CD4-positive, alpha-beta T cell treated with Interleukin-17A for 4 hours (primary cell): ENCODE data around the gene AMN.

ENCODE experiments used
- DNase-seq: peaks from one replicate; pipeline ENCODE4 v3.0.0-alpha.2; 2020; ENCODE audit warnings: mixed read lengths

AMN gene

DNA sequence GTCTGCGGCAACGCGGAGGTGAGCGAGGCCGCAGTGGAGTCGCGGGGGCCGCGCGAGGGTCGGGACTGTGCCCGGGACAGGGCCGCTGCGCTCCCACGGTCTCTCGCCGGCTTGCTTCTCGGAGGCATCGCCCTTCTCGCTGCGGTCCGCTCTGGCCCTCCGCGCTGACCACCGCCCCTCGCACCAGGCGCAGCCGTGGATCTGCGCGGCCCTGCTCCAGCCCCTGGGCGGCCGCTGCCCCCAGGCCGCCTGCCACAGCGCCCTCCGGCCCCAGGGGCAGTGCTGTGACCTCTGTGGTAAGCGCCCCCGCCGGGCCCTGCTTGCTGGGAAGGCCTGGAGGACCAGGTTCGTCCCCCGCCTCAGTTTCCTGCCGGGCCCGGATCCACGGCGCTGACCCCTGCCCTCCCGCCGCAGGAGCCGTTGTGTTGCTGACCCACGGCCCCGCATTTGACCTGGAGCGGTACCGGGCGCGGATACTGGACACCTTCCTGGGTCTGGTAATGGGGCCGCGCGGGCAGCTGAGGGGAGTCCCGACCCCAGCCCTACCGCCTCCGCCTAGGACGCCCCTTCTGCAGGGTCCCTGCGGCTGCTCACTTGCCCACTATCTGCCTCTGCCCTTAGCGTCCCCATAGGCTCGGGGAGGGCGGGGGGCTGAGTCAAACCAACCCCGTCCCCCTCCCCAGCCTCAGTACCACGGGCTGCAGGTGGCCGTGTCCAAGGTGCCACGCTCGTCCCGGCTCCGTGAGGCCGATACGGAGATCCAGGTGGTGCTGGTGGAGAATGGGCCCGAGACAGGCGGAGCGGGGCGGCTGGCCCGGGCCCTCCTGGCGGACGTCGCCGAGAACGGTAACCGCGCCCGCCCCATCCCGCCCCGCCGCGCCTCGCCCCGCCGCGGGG is 7.0 kb downstream of the AMN start:
- DNase-seq, result no peak

DNA sequence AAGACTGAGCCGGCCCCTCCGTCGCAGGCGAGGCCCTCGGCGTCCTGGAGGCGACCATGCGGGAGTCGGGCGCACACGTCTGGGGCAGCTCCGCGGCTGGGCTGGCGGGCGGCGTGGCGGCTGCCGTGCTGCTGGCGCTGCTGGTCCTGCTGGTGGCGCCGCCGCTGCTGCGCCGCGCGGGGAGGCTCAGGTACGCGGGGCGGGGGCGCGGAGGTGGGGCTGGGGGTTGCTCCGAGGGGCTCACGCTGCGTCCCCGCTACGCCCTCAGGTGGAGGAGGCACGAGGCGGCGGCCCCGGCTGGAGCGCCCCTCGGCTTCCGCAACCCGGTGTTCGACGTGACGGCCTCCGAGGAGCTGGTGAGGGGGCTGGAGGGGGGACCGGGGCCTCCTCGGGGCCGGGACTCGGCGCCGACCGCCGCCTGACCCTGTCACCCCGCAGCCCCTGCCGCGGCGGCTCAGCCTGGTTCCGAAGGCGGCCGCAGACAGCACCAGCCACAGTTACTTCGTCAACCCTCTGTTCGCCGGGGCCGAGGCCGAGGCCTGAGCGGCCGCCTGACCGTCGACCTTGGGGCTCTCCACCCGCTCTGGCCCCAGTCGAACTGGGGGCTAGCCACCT is 7.8 kb downstream of the AMN start:
- no peak for DNase-seq

GRCh38 chr14:102930753-102931579 is 8.5 kb downstream of the AMN start:
- no peak for DNase-seq

- DNase-seq, result no peak
Observed at GRCh38 chr14:102931580-102932285, 9.3 kb downstream of the AMN start.

- no peak for DNase-seq
Observed at GRCh38 chr14:102932484-102933248, 10.2 kb downstream of the AMN start.

- DNase-seq, result no peak
Observed at GRCh38 chr14:102933618-102934231, 11.3 kb downstream of the AMN start.

DNA sequence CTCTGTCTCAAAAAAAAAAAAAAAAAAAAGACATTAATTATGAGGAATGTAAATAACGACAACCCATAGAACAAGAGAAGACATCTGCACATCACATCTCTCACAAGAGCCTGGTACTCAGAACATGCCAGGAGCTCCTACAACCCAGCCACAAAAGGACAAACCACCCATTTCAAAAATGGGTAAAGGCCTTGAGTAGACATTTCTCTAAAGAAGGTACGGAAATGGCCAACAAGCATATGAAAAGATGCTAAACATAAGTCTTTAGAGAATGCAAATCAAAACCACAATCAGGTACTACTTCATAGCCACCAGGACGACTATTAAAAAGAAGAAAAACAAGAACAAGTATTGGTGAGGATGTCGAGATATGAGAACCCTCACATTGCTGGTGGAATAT is 13.3 kb downstream of the AMN start:
- DNase-seq, result no peak

DNA sequence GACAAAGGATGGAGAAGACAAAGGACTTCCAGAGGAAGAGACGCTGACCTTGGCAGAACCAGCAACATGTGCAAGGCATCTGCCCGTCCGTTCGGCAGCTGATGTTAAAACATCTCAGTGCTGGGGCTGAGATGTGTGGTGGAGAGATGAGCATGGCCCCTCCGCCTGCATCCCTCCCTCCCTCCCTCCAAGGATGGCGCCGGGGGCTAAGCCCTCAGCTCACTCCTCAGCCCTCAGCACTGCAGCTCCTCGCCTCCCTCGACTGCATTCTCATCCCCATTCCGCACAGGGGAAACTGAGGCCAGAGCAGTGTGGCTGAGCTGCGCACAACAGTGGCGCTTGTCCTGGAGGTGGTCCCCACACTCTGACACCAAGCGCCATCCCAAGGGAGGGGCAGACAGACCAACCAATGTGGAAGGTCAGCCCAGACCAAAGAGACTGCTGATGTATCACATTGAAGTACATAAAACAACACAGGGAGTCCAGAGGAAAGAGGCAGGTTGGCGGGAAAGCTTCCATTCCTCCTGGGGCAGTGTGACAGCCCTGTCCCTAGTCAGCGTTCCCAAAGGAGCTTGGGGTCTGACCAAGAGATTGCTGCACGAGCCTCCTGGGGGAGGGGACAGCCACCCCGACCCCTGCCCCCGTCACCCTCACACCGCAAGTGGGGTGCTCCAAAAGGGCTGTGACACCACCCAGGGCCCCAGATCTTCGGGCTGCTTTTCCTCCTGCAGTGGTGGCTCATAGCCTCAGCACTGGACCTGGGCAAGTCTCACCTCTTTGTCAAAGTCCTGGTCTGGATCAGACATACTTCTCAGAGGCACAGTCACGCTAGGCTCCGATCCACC is 15.1 kb downstream of the AMN start:
- DNase-seq, result no peak

- DNase-seq, result no peak
Observed at GRCh38 chr14:102938191-102938590, 15.7 kb downstream of the AMN start.

GRCh38 chr14:102939329-102939728 is 16.9 kb downstream of the AMN start:
- no peak for DNase-seq

DNA sequence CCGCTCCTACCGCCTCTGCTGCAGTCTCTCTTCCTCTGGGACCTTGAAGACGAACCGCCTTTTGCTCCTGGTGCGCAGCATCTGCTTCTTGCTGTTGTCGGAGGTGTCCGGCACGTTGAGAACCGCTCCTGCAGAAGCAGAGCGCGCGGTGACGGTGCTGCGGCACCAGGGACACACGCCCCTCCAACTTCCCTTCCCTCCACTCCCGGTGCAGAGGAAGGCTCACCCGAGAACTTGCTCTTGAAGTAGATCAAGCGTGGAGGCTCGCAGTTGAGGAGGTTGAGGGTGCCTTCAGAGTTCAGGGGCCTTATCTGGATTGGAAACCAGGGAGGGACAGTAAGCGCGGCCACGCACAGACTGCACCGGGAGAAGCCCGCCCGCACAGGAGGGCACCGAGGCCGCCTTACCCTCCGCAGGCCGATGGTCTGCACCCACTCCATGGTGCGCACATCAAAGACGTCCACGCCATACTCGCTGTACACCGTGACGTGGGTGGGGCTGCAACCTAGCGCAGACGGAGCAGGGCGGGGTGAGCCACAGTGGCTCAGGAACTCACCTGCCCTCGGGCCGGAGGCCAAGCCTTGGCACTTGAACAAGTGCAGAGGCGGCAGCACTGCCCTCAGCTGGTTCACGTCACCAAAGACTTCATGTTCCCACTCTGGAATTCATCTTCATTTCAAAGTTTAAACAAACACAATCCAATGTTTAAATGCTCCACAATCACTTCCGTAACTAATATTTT is 17.5 kb downstream of the AMN start:
- no peak for DNase-seq

DNA sequence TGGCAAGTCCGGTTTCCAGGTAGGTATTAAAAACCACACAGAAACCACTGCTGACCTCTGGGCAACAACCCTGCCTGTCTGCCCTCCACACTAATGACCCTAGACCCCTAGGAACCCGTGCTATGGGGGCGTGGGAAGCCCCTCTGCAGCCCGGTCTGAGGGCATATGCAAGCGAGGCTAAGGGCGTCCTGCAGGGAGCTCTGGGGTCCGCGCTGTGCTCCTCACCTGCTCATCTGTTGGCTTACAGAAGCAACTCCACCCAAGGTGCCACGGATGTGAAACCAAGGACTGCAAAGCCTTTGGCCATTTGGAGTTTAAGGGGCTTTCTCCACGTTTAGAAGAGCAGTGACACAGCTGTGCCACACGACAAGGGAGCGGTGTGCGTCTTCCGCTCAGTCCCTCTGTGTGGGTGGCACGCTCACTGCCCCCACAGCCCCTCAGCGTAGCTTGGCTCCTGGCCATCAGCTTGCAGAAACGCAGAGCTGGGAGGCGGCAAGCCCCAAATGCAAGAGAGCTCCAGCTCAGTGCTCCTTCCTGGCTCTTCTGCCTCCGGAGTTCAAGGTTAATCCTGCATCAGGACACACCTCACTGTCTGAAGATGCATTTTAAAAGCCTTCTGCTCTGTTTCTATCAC is 18.4 kb downstream of the AMN start:
- DNase-seq, result no peak

- DNase-seq, result no peak
Observed at GRCh38 chr14:102941419-102942011, 19.1 kb downstream of the AMN start.

- DNase-seq, result no peak
Observed at GRCh38 chr14:102942069-102942468, 19.6 kb downstream of the AMN start.

DNA sequence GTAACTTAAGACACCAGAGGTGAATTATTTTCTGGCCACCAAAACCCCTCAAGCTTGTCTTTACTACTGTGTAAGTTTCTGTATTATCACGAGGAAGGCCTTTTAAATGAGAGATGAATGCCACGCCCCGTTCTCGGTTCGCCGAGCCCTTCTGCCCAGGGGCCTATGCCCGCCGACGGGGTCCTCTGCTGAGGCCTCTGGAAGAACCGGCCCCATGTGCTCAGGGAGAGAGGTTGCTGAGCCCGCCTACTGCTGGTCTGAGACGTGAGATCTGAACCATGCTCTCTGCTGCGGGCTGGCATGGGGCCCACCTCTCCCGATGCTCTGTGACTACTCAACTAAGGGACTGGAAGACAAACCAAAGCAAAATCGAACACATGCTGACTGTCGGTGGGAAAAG is 21.0 kb downstream of the AMN start:
- no peak for DNase-seq

- no peak for DNase-seq
Observed at GRCh38 chr14:102943979-102944378, 21.5 kb downstream of the AMN start.

DNA sequence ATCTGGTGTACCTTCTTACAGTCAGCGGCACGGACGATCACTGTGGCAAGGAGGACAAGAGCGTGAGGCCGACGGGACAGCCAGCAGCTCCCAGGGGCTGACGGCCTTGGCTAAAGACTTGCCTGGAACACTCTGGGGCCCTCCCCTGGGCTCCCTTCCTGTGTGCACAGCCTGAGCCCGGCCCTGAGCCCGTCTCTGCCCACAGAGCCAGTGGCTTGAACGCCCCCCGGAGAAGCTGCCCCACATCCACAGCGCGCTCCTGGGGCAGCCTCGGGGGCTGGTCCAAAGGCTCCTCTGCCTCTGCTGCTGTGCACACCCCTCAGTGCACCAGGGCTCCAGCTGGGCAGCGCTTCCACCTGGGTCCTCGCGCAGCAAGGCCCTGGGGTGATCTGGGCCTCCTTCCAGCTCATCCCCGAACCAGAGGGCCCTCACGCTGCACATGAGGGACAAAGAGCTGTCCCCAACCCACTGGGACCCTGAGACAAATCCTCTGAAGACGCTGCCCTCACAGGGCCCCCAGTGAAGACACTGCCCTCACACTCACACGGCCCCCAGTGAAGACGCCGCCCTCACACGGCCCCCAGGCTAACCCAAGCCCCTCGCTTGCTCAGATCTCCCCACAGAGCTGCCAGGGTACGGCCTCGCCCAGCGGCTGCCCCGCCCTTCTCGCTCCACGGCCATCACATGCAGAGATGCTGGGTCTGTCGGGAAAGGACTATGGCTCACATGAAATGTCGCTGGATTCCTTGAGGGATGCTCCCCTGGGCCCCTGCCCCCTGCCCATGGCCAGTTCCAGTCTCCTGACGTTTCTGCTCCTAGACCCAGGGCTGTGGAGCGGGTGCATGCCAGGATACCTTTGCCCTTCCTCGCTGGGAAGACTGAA is 22.2 kb downstream of the AMN start:
- DNase-seq, result no peak
